ENCODE measurements around the gene OXSR1.

- TF ChIP-seq CTCF (IDR thresholded peaks at IDR 0.05) (no peak), POLR2A (IDR thresholded peaks at IDR 0.05) (no peak)
Measured at GRCh38 chr3:38207254-38208003, 42.1 kb downstream of the OXSR1 start.

All from body of pancreas (tissue), 4 donors.